HG02763 (cell line): ENCODE data around the gene BCAR3.
"Not testable (repeated sequence)": the region's sequence is repeated elsewhere in the genome, so short reads cannot be mapped to it uniquely, and the experiment has no call there.

ENCODE experiments used
- ATAC-seq: cut with Tn5 transposase; IDR thresholded peaks from one replicate; pipeline ENCODE4 v1.9.1; 2021; ENCODE audit warnings: mild to moderate bottlenecking, moderate library complexity; ENCODE audit not compliant: unreplicated experiment

Gene BCAR3

DNA sequence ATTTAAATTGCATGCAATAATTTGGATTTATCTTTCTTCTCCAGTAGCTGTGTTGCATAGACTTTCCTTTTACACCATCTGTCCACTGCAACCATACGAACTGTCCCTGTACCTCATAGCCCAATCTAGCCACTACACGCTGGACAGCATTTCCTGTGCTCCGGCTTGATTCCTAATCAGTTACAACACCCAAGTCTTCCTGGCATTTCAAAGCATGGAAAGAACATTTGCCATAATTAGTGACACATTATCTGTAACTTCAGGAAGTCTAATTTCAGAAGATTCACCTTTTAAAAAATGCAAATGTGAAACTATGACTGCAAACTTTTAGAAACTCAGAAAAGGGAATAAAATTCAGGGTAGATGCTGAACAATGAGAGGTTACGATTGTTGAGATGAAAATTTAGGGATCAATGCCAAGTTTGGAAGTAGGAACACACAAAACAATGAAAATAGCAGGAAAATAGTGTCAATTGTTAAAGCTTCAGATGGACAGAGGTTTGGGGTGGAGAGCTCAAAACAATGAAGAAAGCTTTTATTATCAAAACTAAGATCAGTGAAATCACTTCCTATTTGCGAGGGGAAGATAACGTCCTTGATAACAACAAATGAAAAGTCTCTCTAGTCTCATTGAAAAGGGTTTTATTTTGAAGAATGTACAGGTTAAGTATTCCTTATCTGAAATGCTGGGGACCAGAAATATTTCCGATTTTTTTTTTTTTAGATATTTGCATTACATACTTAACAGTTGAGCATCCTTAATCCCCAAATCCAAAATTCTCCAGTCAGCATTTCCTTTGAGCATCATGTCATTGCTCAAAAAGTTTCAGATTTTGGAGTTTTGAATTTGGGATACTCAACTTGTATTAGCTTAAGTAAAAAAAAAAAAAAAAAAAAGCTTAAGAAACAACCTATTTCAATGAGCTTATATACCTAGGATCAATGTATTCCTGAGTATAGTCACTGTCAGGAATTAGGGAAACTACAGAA lies 126.5 kb downstream of the BCAR3 start:
- no peak for ATAC-seq

- ATAC-seq = not testable (repeated sequence)
Observed at GRCh38 chr1:93553886-93554490, 127.6 kb downstream of the BCAR3 start.

DNA sequence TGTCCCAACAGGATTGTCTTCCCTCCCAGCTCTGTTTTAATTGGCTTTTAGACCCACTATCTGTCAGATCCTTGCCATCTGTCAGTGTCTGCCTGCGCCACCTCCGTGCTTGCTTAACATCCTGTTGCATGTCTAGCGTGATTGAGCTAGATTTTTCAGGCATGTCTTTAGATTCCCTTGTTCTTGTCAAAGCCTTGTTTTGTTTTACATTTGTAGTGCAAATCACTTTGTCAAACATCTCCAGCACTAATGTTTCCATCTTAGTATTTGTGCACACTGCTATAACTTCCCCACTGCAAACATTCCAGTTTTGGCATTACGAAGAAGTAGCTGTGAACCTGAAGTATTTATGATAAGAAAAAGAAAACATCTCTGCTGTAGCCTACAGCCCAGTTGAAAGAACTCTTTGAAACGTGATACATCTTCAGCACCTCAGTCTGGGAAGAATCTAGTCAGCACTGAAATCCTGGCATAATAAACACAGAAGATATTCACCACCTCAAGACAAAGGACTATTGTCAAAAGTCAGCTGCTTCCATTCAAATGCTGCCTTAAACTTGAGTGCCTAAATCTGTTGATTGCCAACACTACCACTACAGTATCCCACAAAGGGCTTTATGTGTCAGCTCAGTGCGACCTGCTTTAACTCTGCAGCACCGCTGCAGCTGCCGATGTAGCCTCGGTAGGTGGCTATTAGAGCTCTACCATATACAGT lies 128.7 kb downstream of the BCAR3 start:
- no peak for ATAC-seq

DNA sequence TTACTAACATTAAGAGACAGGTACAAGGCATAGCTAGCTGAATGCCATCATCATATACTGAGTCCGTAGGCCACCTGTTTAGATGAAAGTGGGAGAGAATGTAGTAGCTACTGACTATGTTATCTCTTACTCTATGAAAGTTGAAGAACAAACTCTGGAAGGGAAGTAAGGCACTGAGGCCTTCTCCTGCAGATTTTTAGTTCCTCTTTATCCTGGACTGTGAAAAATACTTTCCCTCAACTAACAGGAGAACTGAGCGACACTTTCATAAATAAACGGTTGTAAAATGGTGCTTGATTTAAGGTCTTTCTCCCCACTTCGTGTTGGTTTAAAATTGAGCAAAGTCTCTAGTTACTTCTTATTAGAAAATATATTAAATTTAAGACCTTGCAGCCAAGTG lies 131.8 kb downstream of the BCAR3 start:
- no peak for ATAC-seq

DNA sequence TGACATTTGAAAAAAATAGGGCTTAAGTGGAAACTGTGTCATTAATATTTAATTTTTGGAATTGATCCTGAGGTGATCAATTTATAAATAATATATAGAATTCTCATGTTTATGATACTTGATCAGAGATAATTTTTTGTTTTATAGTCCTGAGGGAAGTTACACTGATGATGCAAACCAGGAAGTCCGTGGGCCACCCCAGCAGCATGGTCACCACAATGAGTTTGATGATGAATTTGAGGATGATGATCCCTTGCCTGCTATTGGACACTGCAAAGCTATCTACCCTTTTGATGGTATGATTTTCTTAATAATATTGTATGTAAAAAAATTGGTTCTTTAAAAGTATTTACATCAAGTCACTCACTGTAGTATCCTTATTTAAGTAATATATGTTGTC lies 132.5 kb downstream of the BCAR3 start:
- no peak for ATAC-seq

- no peak for ATAC-seq
Observed at GRCh38 chr1:93546162-93546863, 135.3 kb downstream of the BCAR3 start.

DNA sequence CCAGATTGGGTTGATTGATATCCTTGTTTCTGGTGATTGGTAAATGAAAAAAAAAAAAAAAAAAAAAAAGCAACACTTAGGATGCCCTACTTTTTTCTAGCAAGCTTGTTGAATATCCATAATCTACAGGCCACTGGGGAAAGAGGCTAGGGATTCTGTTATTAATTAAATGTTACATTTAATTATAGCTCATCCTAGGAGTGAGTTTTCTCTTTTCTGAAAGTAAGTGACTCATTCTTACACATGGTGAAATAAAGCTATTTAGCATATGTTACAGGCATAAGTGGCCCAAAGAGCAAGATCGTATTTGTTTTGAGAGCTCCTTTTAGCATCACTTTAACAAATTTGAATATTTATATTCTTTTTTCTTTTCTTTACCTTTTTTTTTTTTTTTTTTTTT lies 139.2 kb downstream of the BCAR3 start:
- ATAC-seq = no peak

GRCh38 chr1:93541045-93541444 lies 140.6 kb downstream of the BCAR3 start:
- no peak for ATAC-seq

DNA sequence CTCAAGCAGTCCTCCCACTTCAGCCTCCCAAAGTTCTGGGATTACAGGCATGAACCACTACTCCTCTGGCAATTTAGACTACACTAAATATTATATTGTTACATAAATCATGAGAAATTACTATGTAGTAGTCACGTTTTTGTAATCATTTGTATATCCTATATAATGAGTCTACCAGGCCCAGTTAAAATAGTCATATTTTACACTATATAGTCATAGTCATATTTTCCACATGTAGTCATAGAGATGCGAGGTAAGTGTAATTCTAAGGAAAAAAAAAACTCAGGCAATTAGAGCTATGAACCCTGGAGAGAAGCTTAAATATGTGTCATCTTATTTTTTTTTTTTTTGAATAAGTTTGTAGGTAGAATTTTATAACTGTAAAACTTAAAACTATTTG lies 143.7 kb downstream of the BCAR3 start:
- ATAC-seq = no peak

DNA sequence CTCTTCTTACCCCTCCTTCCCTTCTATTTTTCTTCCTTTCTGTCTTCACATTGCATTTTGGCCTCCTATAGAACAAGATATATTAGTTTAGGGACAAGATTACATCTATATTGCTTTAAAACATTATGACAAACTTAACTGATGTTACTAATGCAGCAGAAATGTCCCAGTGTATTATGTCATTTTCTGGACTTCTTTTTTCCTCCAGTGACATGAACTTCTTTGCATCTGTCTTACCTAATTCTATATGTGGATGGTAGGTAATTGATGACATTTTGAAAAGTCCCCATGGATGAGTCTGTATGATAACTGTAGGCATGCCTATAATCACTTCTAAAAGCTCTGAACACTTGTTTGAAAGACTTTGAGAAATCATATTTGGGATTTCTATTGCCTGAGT lies 144.2 kb downstream of the BCAR3 start:
- no peak for ATAC-seq

GRCh38 chr1:93533677-93534076 lies 148.0 kb downstream of the BCAR3 start:
- ATAC-seq = no peak

DNA sequence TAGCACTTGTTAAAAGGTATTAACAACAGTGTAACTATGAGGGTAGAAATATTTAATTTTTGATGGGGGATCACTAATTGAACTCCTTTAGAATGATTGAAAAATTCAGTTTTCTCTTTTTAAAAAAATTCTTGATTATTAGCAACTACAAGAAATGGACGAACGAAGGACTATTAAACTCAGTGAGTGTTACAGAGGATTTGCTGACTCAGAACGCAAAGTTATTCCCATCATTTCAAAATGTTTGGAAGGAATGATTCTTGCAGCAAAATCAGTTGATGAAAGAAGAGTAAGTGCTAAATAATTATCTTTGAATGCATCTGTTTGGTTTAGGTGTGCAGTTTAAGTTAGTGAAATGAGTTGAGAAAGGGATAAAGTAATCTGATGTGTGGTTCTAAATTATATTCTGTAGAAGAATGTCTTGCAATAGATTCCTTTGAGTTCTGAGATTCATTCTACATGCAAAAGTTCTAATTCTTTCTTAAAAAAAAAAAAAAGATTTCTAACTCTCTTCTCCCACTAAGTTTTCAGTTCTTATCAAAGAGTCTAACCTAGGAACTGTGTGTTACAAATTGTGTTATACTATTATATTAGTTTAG lies 148.8 kb downstream of the BCAR3 start:
- ATAC-seq = no peak

DNA sequence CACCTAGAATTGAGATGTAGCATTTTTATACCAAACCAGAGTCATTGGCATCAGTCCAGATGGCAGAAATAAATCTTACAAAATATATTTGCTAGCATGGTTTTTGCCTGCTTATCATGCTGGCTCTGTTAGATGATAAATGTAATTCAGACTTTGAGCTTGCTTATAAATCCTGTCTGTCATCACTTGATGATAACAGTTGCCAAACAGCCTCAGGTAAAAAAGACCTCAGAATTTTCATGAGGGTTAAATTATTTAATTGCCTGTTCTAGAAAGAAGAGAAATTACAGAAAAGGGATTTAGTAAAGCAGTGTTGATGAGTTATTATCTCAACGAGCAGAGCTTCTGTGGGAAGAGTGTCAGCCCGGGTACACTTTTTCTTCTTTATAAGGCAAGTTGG lies 150.4 kb downstream of the BCAR3 start:
- no peak for ATAC-seq

DNA sequence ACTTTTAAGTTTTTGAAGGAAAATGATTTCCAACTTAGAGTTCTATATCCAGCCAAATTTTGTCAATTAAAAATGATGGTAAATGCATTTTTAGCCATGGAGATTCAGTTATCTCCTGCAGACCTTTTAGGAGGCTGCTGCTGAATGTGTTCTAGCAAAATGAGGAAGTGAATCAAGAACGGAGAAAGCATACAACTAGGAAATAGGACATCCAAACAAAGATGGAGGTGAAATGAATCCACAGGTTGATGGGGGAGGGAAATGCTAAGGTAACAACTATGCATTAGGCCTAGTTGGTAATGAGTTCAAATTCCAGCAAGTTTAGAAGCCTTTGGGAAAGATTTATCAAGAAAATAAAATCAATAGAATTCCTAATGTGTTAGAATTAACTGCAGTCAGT lies 153.2 kb downstream of the BCAR3 start:
- ATAC-seq = no peak

DNA sequence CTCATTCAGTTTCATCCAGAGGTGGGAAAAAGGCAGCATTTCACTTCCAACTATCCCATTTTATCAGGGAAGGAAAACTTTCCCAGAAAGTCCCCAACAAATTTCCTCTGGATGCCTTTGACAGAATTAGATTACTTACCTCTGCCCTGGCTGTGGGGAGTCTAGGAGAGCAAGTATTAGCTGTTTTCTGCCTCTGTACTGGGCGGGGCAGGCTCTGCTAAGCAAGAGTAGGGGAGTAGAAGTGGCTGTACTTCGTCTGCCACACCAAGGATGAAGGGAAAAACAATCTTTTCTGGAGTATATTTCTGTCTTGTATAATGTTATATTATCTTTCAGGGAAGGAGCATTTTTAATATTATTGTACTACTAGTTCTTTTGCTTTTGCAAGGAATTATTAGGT lies 155.2 kb downstream of the BCAR3 start:
- ATAC-seq = no peak

DNA sequence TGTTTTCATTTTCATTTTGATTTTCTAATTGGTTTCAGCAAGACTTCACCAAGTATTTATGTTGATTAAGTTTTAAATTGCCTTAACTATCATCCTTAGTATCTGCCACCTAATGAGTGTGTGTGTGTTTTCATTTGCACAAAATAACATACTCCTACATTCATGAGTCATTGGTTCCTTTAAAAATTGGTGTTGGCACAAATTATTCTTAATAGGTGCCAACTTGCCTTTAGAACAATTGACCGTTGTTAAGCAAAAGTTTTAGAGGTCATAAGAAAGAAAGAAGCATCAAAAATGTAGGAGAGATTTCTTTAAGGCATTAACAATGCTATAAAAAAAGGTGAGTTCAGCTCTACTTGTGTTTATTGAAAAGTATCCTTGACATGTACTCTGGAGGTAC lies 156.2 kb downstream of the BCAR3 start:
- no peak for ATAC-seq

DNA sequence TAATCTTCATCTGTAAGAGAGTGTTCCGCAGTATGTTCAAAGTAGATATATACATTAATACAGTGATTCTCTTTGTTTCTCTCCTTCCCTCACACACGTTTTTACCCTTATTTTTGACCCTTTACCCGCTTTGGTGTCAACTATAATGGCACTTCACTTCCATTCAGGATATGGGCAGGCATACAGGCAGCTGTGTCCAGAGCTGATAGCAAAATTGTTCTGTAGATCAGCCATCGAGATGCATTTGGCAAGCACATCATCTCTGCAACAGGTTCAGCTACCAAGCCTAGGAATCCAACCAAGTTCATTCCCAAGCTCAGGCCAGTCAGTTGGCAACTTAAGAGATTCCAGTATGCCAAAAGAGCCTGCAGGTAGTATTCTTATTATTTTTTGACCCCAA lies 158.9 kb downstream of the BCAR3 start:
- no peak for ATAC-seq

- no peak for ATAC-seq
Observed at GRCh38 chr1:93521618-93522017, 160.0 kb downstream of the BCAR3 start.

DNA sequence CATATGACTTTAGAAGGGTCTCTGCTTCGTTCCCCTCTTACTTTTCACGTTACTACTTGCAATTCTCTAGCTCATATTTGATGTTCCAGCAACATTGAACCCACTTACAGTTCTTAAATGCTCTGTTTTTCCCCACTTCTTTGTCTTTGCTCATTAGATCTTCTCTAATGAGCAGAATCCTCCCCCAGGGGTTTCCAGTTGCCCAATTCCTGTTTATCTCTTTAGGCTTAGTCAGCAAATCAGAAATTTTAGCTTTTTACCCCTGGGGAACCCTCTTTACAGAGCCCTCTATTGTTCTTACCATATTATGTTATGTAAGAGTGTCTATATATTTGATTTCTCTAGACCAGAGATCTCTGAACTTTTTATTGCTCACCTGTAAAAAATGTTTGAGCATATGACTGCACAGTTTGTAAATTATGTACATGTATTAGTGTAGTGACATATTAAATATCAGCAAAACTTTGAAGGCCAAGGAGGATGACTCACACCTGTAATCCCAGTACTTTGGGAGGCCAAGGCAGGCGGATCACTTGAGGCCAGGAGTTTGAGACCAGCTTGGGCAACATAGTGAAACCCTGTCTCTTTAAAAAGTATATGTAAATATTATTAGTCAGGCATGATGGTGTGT lies 162.3 kb downstream of the BCAR3 start:
- no peak for ATAC-seq

- no peak for ATAC-seq
Observed at GRCh38 chr1:93518516-93518915, 163.1 kb downstream of the BCAR3 start.
